Left lobe of liver (tissue), 2 donors: ENCODE measurements around the gene GPRC5A. TPM values are rescaled to one million over a fixed set of nuclear protein-coding genes. Genes with fewer than 3 reads are reported as not detected.
A peak's percentile ranks its signal among the peaks of the same experiment; 100 is the strongest.

ENCODE experiments used
- ATAC-seq: fragments of 200-7000 bp; cut with Tn5 transposase; one replicate; pipeline ENCODE4 v1.9.1; 2020; ENCODE audit warnings: mild to moderate bottlenecking, moderate library complexity
- DNase-seq: peaks from one replicate; pipeline ENCODE4 v3.0.0-alpha.2; 2020; ENCODE audit warnings: low spot score
- total RNA-seq: library from RNA; stranded (reverse); gene quantifications from one replicate; pipeline ENCODE4 v1.2.1, GENCODE V29; 2021
- donor health status: DM: no; HTN: no; CAD: no; lungs with moderate emphysema.
- donor health status: DM: no; HTN: yes; CAD: no.

GPRC5A gene
- total RNA-seq, 1 donor from 2014 or later = 0.73 TPM

GRCh38 chr12:12908711-12909110 is 17.3 kb downstream of the GPRC5A start:
- no peak for ATAC-seq
- no peak for DNase-seq

DNA sequence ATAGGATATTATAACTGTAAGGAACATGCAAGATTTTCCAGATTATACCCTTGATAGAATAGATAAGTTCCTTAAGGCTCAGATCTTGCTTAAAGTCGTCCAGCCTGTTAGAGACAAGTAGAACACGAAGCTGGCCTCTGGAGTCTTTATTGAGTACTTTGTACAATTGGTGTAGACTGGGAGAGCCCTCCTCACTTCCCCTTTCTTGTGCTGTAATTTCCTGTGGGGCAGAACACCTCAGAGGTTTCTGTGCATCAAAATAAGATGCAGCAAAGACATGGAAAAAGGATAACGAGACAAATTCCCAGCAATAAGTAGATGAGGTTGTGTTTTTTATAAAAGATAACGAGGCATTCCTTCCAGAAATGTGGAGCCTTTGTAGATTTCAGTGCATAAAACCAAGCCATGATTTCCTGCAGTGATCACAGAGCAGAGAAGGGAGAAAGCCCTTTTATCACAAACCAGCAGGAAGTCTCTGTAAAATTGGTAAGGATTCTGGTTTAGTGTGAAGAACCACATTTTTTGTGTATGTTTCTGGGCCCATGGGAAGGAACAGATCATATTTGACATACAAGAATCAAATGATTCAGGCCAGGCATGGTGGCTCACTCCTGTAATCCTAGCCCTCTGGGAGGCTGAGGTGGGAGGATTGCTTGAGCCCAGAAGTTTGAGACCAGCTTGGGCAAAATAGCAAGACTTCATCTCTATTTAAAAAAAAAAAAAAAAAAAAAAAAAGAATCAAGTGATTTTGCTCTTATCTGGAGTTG is 18.0 kb downstream of the GPRC5A start:
- ATAC-seq = no peak
- DNase-seq = no peak

- no peak for DNase-seq
- ATAC-seq = peak; percentile 31
These were observed 18.6 kb downstream of the GPRC5A start for GRCh38 chr12:12909995-12910420.

DNA sequence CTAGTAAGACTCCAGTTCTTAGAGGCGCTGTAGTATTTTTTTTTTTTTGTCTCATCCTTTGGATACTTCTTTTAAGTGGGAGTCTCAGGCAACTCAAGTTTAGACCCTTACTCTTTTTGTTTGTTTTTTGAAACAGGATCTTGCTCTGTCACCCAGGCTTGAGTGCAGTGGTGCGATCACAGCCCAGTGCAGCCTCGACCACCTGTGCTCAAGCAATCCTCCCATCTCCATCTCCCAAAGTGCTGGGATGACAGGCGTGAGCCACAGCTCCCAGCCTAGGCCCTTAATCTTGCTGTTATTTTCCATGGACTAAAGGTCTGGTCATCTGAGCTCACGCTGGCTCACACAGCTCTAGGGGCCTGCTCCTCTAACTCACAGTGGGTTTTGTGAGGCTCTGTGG is 21.3 kb downstream of the GPRC5A start:
- DNase-seq (no peak), ATAC-seq (no peak)

GRCh38 chr12:12915656-12916055 is 24.3 kb downstream of the GPRC5A start:
- ATAC-seq (no peak), DNase-seq (no peak)

DNA sequence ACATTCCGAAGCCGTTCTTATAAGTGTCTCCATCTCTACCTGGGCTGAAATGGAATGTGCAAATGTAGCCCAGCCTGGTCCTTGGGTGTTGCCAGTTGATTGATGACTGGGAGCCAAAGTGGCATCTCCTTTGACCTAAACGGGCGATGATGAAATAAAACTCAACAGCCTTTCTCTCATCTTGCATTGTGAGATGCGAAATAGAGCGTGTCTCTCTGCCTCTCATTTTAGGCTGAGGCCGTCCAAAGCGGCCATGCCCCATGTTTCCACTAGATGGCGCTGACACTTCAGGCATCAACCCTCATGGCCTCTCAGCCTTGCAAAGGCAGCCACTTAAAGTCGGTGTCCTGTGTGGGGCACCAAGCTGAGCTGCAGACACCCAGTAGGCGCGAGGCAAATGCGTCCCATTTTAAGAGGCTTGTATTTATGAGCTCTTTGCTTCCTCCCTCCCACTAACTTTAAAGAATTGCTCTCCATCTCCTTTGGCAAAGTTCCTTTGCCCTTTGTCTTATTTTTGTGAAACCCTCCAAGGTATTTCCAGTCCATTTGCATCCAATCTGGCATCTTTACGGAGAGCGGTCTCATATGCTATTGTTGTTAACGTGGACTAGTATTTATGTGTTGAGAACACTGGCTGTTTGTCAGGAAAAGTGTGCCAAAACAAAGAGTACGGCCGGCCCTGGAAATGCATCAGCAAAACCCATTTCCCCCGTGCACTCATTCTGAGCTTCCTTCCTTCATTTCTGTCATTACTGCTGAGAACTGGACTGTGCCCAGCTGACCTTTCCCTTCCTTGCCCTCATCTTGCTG is 25.0 kb downstream of the GPRC5A start:
- peak; percentile 100 for ATAC-seq
- DNase-seq = peak; percentile 85

GRCh38 chr12:12917517-12917916 is 26.2 kb downstream of the GPRC5A start:
- no peak for DNase-seq
- no peak for ATAC-seq

DNA sequence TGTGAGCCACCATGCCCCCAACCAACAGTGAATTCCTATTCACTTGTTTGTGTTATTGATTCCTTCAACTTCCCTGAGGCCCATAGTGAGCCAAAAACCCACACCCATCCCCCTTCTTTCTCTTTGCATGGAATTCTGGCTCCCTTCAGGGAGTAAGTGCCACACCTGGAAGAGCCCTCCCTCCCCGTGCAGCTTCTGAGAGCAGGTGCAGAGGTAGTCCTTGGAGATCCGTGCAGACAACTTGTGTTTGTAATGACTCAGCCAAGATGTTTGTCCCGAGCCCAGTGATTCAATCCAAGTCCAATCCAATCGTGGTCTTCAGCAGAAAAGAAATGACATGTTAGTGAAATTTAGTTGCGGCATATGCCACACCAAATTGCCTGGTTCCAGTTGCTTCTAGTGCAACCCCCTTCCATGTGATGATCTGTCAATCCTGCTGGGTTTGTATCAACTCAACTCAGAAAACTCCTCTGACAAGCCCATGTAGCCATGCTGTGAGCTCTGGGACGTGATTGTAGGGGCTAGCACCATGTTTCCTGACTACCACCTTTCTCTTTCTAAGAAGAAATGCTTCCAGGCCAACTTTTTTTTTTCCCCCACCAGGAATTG is 27.5 kb downstream of the GPRC5A start:
- ATAC-seq (no peak), DNase-seq (no peak)

DNA sequence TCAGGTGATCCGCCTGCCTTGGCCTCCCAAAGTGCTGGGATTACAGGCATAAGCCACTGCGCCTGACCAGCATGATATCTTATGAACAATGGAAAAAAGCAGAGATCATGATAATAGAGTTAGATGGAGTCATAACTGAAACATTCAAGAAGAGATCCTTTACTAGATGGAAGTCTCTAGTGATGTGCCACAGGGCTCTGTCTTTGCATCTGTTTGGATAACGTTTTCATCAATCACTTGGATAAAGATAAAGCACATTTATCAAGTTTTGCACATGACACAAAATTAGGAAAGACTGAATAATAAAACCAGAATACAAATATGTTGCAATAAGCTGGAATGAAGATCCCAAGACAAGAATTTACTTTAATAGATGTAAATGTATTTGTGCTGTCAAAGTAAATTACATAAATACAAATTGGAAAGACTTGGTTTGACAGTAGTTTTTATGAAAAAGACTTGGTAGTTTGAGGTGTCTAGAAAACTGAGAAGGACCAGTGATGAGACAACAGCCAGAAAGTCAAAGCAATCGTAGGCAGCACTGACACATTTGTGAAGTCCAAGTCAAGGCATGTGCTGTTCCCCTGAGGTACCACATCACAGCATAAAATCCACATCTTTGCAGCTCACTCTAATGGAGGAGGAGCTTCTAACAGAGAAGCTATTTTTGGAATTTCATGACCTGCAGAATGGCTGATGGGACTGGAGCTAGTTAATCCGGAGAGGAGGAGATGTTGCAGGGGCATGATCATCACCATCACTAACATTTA is 28.5 kb downstream of the GPRC5A start:
- no peak for DNase-seq
- no peak for ATAC-seq

GRCh38 chr12:12922191-12922616 is 30.8 kb downstream of the GPRC5A start:
- no peak for DNase-seq
- peak; percentile 24 for ATAC-seq

DNA sequence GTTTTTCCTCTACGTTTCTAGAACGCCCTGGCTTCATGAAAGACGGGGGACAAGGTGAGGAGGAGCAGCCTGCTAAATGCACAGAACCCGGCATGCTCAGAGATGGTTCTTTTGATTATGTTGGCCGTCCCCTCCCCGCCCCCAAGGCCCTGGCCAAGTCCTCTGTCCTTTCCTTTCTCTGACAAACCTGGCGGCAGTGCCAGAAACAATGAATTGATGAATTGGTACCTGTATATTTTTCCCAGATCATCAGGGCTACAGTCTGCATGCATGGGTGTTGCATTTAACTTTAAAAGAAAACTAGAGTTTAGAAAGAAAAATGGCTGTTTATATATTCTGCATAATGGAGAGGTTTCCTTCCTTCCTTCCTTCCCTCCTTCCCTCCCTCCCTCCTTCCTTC is 31.6 kb downstream of the GPRC5A start:
- ATAC-seq (no peak), DNase-seq (no peak)

DNA sequence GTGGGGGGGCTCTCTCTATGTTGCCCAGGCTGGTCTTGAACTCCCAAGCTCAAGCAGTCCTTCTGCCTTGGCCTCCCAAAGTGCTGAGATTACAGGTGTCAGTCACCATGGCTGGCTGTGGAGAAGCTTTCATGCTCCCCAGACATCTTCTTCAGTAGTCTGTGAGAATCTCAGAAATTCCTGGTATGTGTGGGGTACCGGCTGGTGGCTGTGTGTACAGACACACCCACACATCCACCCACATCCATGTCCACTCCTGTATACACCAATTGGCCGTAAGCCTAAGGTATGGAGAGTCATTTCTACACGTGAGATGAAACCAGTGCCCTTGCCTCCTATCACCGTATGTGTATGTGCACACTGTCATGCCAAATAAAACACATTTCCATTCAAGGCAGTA is 32.8 kb downstream of the GPRC5A start:
- ATAC-seq (no peak), DNase-seq (no peak)

- no peak for ATAC-seq
- DNase-seq = no peak
These were observed 34.0 kb downstream of the GPRC5A start for GRCh38 chr12:12925388-12925787.

DNA sequence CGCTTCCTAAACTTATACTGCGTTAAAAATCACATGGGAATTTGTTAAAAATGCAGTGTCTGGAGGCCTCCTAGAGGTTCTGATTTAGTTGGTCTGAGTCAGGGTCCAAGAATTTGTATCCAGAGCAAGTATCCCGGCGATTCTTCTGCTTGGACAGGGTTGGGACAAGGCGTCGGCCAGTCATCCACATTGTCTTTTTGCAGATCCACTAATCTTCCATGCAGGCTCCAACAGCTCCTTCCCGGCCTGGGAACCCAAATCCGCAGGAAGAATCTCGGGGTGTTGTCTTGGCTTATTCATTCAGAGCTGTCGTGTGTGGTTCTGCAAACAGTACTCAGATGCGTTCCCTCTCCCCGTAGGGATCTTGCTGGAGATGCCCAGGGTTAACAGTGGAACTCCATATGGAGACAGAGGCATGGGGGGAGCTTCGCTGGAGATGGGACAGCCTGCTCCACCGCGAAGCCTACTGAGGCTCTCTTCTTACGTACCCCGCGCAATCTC is 35.3 kb downstream of the GPRC5A start:
- DNase-seq (no peak), ATAC-seq (no peak)

- ATAC-seq (peak; percentile 96), DNase-seq (peak; percentile 95)
These were observed 36.1 kb downstream of the GPRC5A start for GRCh38 chr12:12927211-12928079.

DNA sequence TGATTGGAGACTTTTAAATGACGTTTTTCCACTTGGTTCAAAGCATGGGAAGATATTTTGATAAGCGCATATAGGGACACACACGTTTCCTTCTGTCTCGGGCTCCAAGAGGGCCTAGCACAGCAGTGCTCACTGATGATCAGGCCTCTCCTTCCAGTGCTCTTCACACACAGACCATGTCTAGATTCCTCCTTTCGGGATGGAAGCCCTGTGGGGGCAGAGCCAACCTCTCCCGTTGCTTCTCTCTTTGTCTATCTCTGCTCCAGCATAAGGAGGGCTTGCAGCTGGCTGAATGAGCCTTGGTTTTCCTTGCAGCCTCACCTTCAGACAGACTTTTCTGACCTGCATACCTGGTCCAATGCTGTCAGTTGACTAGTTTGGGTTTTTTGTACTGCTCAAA is 38.3 kb downstream of the GPRC5A start:
- no peak for DNase-seq

DNA sequence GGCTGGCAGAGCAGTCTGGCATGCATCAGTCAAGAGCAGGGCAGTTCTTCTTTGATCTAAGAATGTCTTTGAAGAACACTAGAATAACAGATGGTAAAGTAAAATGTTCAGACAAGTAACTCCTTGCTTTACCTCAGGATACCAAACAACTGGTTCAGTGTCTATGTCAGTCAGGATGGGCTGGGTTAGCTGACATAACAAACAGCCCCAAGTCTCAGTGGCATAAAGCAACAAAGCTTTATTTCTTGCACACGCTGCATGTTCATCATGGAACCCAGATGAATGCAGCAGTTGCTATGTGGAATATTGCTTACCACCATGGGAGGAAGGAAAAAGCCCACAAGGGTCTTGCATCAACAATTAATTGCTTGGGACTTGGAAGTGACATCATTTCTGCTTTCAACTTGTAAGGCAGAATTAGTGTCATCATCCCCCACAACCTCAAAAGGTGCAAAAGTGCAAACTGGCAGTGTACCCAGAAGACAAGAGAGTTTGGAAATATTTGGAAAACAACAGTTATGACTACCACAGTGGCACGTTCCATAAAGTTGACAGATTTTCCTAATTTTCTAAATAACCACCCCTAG is 39.4 kb downstream of the GPRC5A start:
- DNase-seq = no peak
- ATAC-seq = no peak

More for the DNA sequence above, 38.3 kb downstream of the GPRC5A start:
- no peak for ATAC-seq

DNA sequence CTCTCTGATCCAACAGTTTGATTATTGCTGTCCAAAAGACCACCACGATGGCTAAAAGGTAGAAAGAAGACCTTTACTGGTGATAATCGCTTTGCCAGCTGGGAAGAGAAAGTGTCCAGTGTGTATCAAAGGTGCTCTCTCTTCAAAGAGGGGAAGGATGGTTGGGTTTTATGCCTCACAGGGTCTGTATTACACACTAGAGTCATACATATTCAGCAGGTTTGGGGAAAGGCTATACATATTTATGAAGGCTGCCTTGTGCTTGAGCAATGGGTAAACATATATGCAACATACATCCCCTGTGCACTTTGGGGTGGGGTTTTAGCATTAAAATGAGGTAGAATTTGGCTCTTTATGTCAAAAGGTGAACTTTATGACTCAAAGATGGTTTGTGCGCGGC is 42.4 kb downstream of the GPRC5A start:
- ATAC-seq = no peak

GRCh38 chr12:12934556-12934955 is 43.2 kb downstream of the GPRC5A start:
- no peak for ATAC-seq
- DNase-seq = no peak

More for the DNA sequence above, 42.4 kb downstream of the GPRC5A start:
- no peak for DNase-seq
